SK-N-SH (cell line): ENCODE data around the gene OR1K1. TPM values are rescaled to one million over a fixed set of nuclear protein-coding genes. Genes with fewer than 3 reads are reported as not detected.

Source experiments
- CTCF ChIA-PET: fragments of 300-600, 350-600 bp; formaldehyde crosslinking; extraction: SDS; loops from one replicate; lab custom pipeline; 2021; lab: Yijun Ruan, JAX
- POLR2A ChIA-PET: fragments of 350-600 bp; sonication (Branson Sonifier 250); formaldehyde crosslinking; extraction: SDS; loops from one replicate; lab custom pipeline; 2020; ENCODE audit warnings: antibody characterized with exemption, inconsistent platforms; lab: Yijun Ruan, JAX
- DNase-seq: peaks from one replicate; pipeline ENCODE4 v3.0.0; 2012
- H2AFZ ChIP-seq: fragments of 200-600 bp; sonication (generic); 2 replicates; pipeline ENCODE4 v1.8.1; 2016; ENCODE audit warnings: antibody characterized with exemption, mild to moderate bottlenecking, low read depth
- H3F3A ChIP-seq: fragments of 200-600 bp; sonication (generic); replicated peaks from 2 replicates; pipeline ENCODE3; 2016; ENCODE audit warnings: antibody characterized with exemption, mild to moderate bottlenecking; ENCODE audit not compliant: insufficient read depth
- H3K27ac ChIP-seq, 2 experiments: fragments of 200-500 bp in 1 of 2; fragments of 200-600 bp in 1 of 2; sonication (Bioruptor generic) in 1 of 2; sonication (generic), shearing (Covaris generic) in 1 of 2; 2 replicates each; pipeline versions ENCODE4 v1.5.1 to v1.6.1; 2014 to 2016; ENCODE audit warnings: low read depth in 2 of 2, inconsistent platforms in 1 of 2, low read length in 1 of 2, mild to moderate bottlenecking in 1 of 2, mixed read lengths in 1 of 2
- H3K27me3 ChIP-seq: fragments of 200-600 bp; sonication (generic), shearing (Covaris generic); 2 replicates; pipeline ENCODE4 v1.6.1; 2016; ENCODE audit warnings: mixed run types; ENCODE audit not compliant: insufficient read depth
- H3K36me3 ChIP-seq, 2 experiments: fragments of 200-500 bp in 1 of 2; fragments of 200-600 bp in 1 of 2; sonication (Bioruptor generic) in 1 of 2; sonication (generic) in 1 of 2; replicated peaks in 1 of 2; 2 replicates each; pipeline versions ENCODE3 to v1.5.1; 2014 to 2016; ENCODE audit warnings: low read length in 1 of 2, mild to moderate bottlenecking in 1 of 2; ENCODE audit not compliant: insufficient read depth in 2 of 2, control insufficient read depth in 1 of 2
- H3K4me1 ChIP-seq, 2 experiments: fragments of 200-500 bp in 1 of 2; fragments of 200-600 bp in 1 of 2; sonication (Bioruptor generic) in 1 of 2; sonication (generic), shearing (Covaris generic) in 1 of 2; 2 replicates each; pipeline versions ENCODE4 v1.5.1 to v1.6.1; 2014 to 2016; ENCODE audit warnings: low read depth in 1 of 2, low read length in 1 of 2, mixed run types in 1 of 2; ENCODE audit not compliant: insufficient read depth in 2 of 2, control insufficient read depth in 1 of 2
- H3K4me2 ChIP-seq: fragments of 200-600 bp; sonication (generic), shearing (Covaris generic); 2 replicates; pipeline ENCODE4 v1.6.1; 2017; ENCODE audit warnings: mixed run types
- H3K4me3 ChIP-seq, 2 experiments: fragments of 200-500 bp in 1 of 2; fragments of 200-600 bp in 1 of 2; sonication (Bioruptor generic) in 1 of 2; sonication (generic), shearing (Covaris generic) in 1 of 2; 2 replicates each; pipeline versions ENCODE4 v1.5.1 to v1.8.1; 2014 to 2016; ENCODE audit warnings: low read depth in 2 of 2, inconsistent platforms in 1 of 2, low read length in 1 of 2, mild to moderate bottlenecking in 1 of 2, mixed read lengths in 1 of 2, moderate library complexity in 1 of 2
- H3K79me2 ChIP-seq: fragments of 200-600 bp; sonication (generic); 2 replicates; pipeline ENCODE4 v1.8.1; 2017; ENCODE audit warnings: mild to moderate bottlenecking; ENCODE audit not compliant: insufficient read depth
- H3K9ac ChIP-seq: fragments of 200-600 bp; sonication (generic); 2 replicates; pipeline ENCODE4 v1.6.1; 2017; ENCODE audit warnings: mixed run types
- H3K9me2 ChIP-seq: fragments of 200-600 bp; sonication (generic); 2 replicates; pipeline ENCODE4 v1.6.1; 2017; ENCODE audit warnings: mixed run types
- H3K9me3 ChIP-seq: fragments of 200-600 bp; sonication (generic); 2 replicates; pipeline ENCODE4 v1.6.1; 2017; ENCODE audit warnings: mixed run types, mild to moderate bottlenecking, moderate library complexity
- H4K20me1 ChIP-seq: fragments of 200-600 bp; sonication (generic); 2 replicates; pipeline ENCODE4 v1.6.1; 2017; ENCODE audit warnings: mild to moderate bottlenecking, mixed run types; ENCODE audit not compliant: insufficient read depth
- ELF1 ChIP-seq: IDR thresholded peaks from 2 replicates; pipeline ENCODE4 v1.4.0; 2012
- EP300 ChIP-seq, 2 experiments: IDR thresholded peaks; 2 replicates each; pipeline versions ENCODE4 v1.4.0 to v1.6.1; 2012; ENCODE audit warnings: borderline replicate concordance in 1 of 2, low read depth in 1 of 2, low read length in 1 of 2
- FOSL2 ChIP-seq: IDR thresholded peaks from 2 replicates; pipeline ENCODE4 v1.4.0; 2012; ENCODE audit warnings: low read depth, mild to moderate bottlenecking, moderate library complexity, borderline replicate concordance
- FOXJ3 ChIP-seq: sonication (generic); formaldehyde crosslinking; IDR thresholded peaks from 2 replicates; pipeline ENCODE4 v1.5.1; 2020; ENCODE audit warnings: mild to moderate bottlenecking, missing genetic modification reagents
- FOXM1 ChIP-seq: IDR thresholded peaks from 2 replicates; pipeline ENCODE4 v1.4.0; 2012; ENCODE audit warnings: low read depth, mild to moderate bottlenecking
- GATA2 ChIP-seq: sonication (generic); formaldehyde crosslinking; IDR thresholded peaks from 2 replicates; pipeline ENCODE4 v1.5.0; 2020; ENCODE audit warnings: mild to moderate bottlenecking, missing genetic modification reagents
- JUND ChIP-seq: IDR thresholded peaks from 2 replicates; pipeline ENCODE4 v1.4.0; 2012
- MEF2A ChIP-seq: IDR thresholded peaks from 2 replicates; pipeline ENCODE4 v1.4.0; 2012; ENCODE audit warnings: low read depth, borderline replicate concordance
- MXI1 ChIP-seq: IDR thresholded peaks from 2 replicates; pipeline ENCODE4 v1.6.1; 2012; ENCODE audit warnings: mild to moderate bottlenecking, low read depth, low read length, improper control_type of control experiment
- NFIC ChIP-seq: IDR thresholded peaks from 2 replicates; pipeline ENCODE4 v1.4.0; 2012; ENCODE audit warnings: borderline replicate concordance
- RAD21 ChIP-seq: IDR thresholded peaks from 2 replicates; pipeline ENCODE4 v1.6.1; 2012; ENCODE audit warnings: mild to moderate bottlenecking, low read length
- RCOR1 ChIP-seq: fragments of 150-350 bp; IDR thresholded peaks from 2 replicates; pipeline ENCODE4 v1.6.1; 2017; ENCODE audit warnings: antibody characterized with exemption, low read length
- RXRA ChIP-seq: IDR thresholded peaks from 2 replicates; pipeline ENCODE4 v1.4.0; 2012; ENCODE audit warnings: low read depth, mild to moderate bottlenecking, borderline replicate concordance
- SIN3A ChIP-seq: IDR thresholded peaks from 2 replicates; pipeline ENCODE4 v1.6.1; 2012; ENCODE audit warnings: low read depth, mild to moderate bottlenecking, low read length, moderate library complexity, borderline replicate concordance
- SMC3 ChIP-seq: IDR thresholded peaks from 2 replicates; pipeline ENCODE4 v1.6.1; 2012; ENCODE audit warnings: low read depth, low read length, improper control_type of control experiment
- TAF1 ChIP-seq: IDR thresholded peaks from 2 replicates; pipeline ENCODE4 v1.6.1; 2012; ENCODE audit warnings: low read depth, mild to moderate bottlenecking, low read length, moderate library complexity, borderline replicate concordance
- TCF12 ChIP-seq: IDR thresholded peaks from 2 replicates; pipeline ENCODE4 v1.4.0; 2012
- TEAD4 ChIP-seq: IDR thresholded peaks from 2 replicates; pipeline ENCODE4 v1.4.0; 2012; ENCODE audit warnings: mild to moderate bottlenecking, borderline replicate concordance; ENCODE audit not compliant: insufficient read depth
- WGBS: methylation state at CpG from one replicate; pipeline ENCODE4 v1.1.6; 2017; ENCODE audit warnings: low lambda C conversion rate; 5-methylcytosine and 5-hydroxymethylcytosine counted together
- polyA plus RNA-seq, 3 experiments: library from polyadenylated mRNA; depleted of rRNA; stranded (reverse); fragments of >200 nt; gene quantifications; 2 replicates each; pipeline ENCODE4 v1.2.3, GENCODE V29; 2012
- TF ChIP-seq, protein P1 (sequence below): IDR thresholded peaks from 2 replicates; pipeline ENCODE4; 2012
- TF ChIP-seq, protein P2 (sequence below): fragments of 150-350 bp; IDR thresholded peaks from 2 replicates; pipeline ENCODE4 v1.6.1; 2017; ENCODE audit warnings: antibody characterized with exemption, low read length, low read depth, borderline replicate concordance
- TF ChIP-seq, protein P3 (sequence below): IDR thresholded peaks from 2 replicates; pipeline ENCODE4 v1.4.0; 2012; ENCODE audit warnings: low read depth
- TF ChIP-seq, protein P4 (sequence below): IDR thresholded peaks from 2 replicates; pipeline ENCODE4 v1.6.1; 2012; ENCODE audit warnings: mild to moderate bottlenecking, low read depth, low read length, moderate library complexity

The OR1K1 gene
- polyA plus RNA-seq, 1 of the 3 experiments (the other 2 are of a cell fraction) = not detected

DNA sequence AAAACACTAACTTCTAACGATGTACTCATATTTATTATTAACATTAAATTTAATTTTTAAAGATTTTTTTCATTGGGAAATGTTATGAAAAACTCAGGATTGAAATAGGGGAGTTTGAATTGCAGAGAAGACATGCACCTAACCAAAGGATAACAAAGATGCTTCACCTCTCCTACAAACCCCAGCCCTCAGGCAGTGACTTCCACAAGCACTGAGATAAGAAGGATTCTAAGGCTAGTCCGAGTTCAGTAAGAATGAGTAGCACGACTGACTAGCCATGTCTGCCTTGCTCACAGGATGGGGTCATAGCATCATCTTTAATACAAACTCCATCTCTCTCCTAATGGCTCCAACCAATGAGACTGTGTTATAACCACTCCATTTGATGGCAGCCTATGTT is 18.3 kb upstream of the OR1K1 start:
- no peaks in the 10 kb centered on the region for H3K4me1 ChIP-seq
- POLR2A ChIA-PET = no interaction called here
- H3K9me2 ChIP-seq = no peaks in the 10 kb centered on the region
- H3K79me2 ChIP-seq = no peaks in the 10 kb centered on the region
- TF ChIP-seq, protein P1, sequence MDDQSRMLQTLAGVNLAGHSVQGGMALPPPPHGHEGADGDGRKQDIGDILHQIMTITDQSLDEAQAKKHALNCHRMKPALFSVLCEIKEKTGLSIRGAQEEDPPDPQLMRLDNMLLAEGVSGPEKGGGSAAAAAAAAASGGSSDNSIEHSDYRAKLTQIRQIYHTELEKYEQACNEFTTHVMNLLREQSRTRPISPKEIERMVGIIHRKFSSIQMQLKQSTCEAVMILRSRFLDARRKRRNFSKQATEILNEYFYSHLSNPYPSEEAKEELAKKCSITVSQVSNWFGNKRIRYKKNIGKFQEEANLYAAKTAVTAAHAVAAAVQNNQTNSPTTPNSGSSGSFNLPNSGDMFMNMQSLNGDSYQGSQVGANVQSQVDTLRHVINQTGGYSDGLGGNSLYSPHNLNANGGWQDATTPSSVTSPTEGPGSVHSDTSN = no peak
- no peak for TF ChIP-seq JUND
- TF ChIP-seq, protein P2, sequence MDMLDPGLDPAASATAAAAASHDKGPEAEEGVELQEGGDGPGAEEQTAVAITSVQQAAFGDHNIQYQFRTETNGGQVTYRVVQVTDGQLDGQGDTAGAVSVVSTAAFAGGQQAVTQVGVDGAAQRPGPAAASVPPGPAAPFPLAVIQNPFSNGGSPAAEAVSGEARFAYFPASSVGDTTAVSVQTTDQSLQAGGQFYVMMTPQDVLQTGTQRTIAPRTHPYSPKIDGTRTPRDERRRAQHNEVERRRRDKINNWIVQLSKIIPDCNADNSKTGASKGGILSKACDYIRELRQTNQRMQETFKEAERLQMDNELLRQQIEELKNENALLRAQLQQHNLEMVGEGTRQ = no peak
- no peak for TF ChIP-seq MXI1
- TF ChIP-seq GATA2 = no peak
- no peak for TF ChIP-seq FOSL2
- no peak for TF ChIP-seq RXRA
- TF ChIP-seq, protein P3, sequence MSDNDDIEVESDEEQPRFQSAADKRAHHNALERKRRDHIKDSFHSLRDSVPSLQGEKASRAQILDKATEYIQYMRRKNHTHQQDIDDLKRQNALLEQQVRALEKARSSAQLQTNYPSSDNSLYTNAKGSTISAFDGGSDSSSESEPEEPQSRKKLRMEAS = no peak
- no peak for TF ChIP-seq SMC3
- TF ChIP-seq FOXM1 = no peak
- TF ChIP-seq RAD21 = no peak
- no peak for TF ChIP-seq TCF12
- TF ChIP-seq RCOR1 = no peak
- TF ChIP-seq TAF1 = no peak
- TF ChIP-seq TEAD4 = no peak
- TF ChIP-seq FOXJ3 (CRISPR knock-in tag) = no peak
- no peak for TF ChIP-seq EP300 (IDR thresholded peaks at IDR 0.05; ENCODE audit: borderline replicate concordance in 1 of 2, low read depth in 1 of 2, low read length in 1 of 2)
- no peak for TF ChIP-seq MEF2A
- CTCF ChIA-PET = no interaction called here
- WGBS = under 1% methylated on average over 3 of the region's 3 CpGs
- no peaks in the 10 kb centered on the region for H3K36me3 ChIP-seq
- no peaks in the 10 kb centered on the region for H4K20me1 ChIP-seq
- H3K4me2 ChIP-seq = no peak overlapping the region
- H3K27ac ChIP-seq = no peak overlapping the region
- DNase-seq = no peak
- no peaks in the 10 kb centered on the region; the same call in 1 of the 2 replicates for H3K27me3 ChIP-seq
- H3K4me3 ChIP-seq = no peak overlapping the region
- H3F3A ChIP-seq = no peaks in the 10 kb centered on the region
- no peak overlapping the region for H3K9ac ChIP-seq
- no peaks in the 10 kb centered on the region for H3K9me3 ChIP-seq
- no peak overlapping the region for H2AFZ ChIP-seq

DNA sequence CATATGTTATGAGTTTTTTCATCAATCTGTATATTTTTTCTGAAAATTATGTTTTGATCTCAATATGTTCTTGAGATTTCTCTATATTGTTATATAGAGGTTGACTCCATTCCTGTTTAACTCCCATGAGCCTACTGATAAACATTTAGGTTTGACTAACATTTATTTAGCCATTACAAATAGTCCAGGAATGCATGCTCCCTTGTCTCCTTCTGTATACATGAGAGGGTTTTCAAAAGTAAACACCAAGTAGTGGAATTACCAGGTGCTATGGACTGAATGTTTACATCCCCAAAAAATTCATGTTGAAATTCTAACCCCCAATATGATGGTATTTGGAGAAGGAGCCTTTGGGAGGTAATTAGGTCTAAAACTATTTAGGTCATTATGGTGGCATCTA is 14.7 kb upstream of the OR1K1 start:
- no peaks in the 10 kb centered on the region for H3F3A ChIP-seq
- H3K79me2 ChIP-seq = no peaks in the 10 kb centered on the region
- H3K27me3 ChIP-seq = no peaks in the 10 kb centered on the region; the same call in 1 of the 2 replicates
- H3K4me3 ChIP-seq = no peak overlapping the region
- no peak overlapping the region for H3K4me2 ChIP-seq
- no peaks in the 10 kb centered on the region for H3K36me3 ChIP-seq
- ChIA-PET POLR2A (no interaction called here), CTCF (interaction anchor here (1.2 kb wide), 1 partner anchor 286 kb away, joined by 3 read pairs; no protein-coding TSS in a partner anchor)
- H4K20me1 ChIP-seq = no peaks in the 10 kb centered on the region
- H2AFZ ChIP-seq = no peak overlapping the region
- H3K9me2 ChIP-seq = no peaks in the 10 kb centered on the region
- DNase-seq = no peak
- H3K4me1 ChIP-seq = no peaks in the 10 kb centered on the region
- no peaks in the 10 kb centered on the region for H3K9me3 ChIP-seq
- H3K27ac ChIP-seq = no peak overlapping the region
- no peak overlapping the region for H3K9ac ChIP-seq
- TF ChIP-seq, protein P1 = no peak
- TF ChIP-seq, protein P3 = no peak
- TF ChIP-seq FOXM1 = no peak
- TF ChIP-seq NFIC = no peak
- no peak for TF ChIP-seq FOXJ3 (CRISPR knock-in tag)
- TF ChIP-seq, protein P4, sequence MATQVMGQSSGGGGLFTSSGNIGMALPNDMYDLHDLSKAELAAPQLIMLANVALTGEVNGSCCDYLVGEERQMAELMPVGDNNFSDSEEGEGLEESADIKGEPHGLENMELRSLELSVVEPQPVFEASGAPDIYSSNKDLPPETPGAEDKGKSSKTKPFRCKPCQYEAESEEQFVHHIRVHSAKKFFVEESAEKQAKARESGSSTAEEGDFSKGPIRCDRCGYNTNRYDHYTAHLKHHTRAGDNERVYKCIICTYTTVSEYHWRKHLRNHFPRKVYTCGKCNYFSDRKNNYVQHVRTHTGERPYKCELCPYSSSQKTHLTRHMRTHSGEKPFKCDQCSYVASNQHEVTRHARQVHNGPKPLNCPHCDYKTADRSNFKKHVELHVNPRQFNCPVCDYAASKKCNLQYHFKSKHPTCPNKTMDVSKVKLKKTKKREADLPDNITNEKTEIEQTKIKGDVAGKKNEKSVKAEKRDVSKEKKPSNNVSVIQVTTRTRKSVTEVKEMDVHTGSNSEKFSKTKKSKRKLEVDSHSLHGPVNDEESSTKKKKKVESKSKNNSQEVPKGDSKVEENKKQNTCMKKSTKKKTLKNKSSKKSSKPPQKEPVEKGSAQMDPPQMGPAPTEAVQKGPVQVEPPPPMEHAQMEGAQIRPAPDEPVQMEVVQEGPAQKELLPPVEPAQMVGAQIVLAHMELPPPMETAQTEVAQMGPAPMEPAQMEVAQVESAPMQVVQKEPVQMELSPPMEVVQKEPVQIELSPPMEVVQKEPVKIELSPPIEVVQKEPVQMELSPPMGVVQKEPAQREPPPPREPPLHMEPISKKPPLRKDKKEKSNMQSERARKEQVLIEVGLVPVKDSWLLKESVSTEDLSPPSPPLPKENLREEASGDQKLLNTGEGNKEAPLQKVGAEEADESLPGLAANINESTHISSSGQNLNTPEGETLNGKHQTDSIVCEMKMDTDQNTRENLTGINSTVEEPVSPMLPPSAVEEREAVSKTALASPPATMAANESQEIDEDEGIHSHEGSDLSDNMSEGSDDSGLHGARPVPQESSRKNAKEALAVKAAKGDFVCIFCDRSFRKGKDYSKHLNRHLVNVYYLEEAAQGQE = no peak
- no peak for TF ChIP-seq SIN3A
- no peak for TF ChIP-seq ELF1
- no peak for TF ChIP-seq SMC3
